ENCODE measurements around the gene SLC44A5.

DNA sequence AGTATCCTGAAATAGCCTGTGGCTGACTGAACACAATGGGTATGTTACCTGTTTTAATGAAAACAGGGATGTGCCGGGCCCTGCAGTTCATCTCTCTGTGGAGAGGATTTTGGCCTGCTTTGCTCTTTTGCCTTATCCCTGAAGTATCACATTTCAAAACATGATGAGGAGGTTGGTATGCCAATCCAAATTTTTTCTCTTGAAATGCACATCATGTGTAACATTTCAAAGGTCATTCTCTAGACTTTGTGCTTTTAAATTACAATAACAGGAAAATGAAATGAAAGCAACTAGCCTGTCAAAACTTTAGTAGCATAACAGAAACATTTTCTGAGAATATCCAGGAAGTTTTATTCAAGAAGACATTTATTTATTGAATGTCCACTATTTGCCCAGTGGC, 118.9 kb downstream of the SLC44A5 start:
- TF ChIP-seq, protein P1, sequence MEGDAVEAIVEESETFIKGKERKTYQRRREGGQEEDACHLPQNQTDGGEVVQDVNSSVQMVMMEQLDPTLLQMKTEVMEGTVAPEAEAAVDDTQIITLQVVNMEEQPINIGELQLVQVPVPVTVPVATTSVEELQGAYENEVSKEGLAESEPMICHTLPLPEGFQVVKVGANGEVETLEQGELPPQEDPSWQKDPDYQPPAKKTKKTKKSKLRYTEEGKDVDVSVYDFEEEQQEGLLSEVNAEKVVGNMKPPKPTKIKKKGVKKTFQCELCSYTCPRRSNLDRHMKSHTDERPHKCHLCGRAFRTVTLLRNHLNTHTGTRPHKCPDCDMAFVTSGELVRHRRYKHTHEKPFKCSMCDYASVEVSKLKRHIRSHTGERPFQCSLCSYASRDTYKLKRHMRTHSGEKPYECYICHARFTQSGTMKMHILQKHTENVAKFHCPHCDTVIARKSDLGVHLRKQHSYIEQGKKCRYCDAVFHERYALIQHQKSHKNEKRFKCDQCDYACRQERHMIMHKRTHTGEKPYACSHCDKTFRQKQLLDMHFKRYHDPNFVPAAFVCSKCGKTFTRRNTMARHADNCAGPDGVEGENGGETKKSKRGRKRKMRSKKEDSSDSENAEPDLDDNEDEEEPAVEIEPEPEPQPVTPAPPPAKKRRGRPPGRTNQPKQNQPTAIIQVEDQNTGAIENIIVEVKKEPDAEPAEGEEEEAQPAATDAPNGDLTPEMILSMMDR (conservative IDR thresholded peaks at IDR 0.05; ENCODE audit: low read depth in 2 of 2), result no peak
- TF ChIP-seq POLR2AphosphoS5 (IDR thresholded peaks at IDR 0.05; ENCODE audit: low read depth) (no peak), EZH2 (IDR thresholded peaks at IDR 0.05; ENCODE audit: low read depth, unreplicated experiment) (no peak), STAT1 (IDR thresholded peaks at IDR 0.05; ENCODE audit: unreplicated experiment) (no peak), ZNF114 (CRISPR knock-in tag; IDR thresholded peaks at IDR 0.05) (no peak), EZH2phosphoT487 (IDR thresholded peaks at IDR 0.05; ENCODE audit: unreplicated experiment) (no peak)
- TF ChIP-seq, protein P2, sequence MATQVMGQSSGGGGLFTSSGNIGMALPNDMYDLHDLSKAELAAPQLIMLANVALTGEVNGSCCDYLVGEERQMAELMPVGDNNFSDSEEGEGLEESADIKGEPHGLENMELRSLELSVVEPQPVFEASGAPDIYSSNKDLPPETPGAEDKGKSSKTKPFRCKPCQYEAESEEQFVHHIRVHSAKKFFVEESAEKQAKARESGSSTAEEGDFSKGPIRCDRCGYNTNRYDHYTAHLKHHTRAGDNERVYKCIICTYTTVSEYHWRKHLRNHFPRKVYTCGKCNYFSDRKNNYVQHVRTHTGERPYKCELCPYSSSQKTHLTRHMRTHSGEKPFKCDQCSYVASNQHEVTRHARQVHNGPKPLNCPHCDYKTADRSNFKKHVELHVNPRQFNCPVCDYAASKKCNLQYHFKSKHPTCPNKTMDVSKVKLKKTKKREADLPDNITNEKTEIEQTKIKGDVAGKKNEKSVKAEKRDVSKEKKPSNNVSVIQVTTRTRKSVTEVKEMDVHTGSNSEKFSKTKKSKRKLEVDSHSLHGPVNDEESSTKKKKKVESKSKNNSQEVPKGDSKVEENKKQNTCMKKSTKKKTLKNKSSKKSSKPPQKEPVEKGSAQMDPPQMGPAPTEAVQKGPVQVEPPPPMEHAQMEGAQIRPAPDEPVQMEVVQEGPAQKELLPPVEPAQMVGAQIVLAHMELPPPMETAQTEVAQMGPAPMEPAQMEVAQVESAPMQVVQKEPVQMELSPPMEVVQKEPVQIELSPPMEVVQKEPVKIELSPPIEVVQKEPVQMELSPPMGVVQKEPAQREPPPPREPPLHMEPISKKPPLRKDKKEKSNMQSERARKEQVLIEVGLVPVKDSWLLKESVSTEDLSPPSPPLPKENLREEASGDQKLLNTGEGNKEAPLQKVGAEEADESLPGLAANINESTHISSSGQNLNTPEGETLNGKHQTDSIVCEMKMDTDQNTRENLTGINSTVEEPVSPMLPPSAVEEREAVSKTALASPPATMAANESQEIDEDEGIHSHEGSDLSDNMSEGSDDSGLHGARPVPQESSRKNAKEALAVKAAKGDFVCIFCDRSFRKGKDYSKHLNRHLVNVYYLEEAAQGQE (IDR thresholded peaks at IDR 0.05; ENCODE audit: unreplicated experiment), result no peak
